Measurements from ENCODE around the gene GPR78.
"Not testable (repeated sequence)": the region's sequence is repeated elsewhere in the genome, so short reads cannot be mapped to it uniquely, and the experiment has no call there.

Gene GPR78

GRCh38 chr4:8558080-8558960, 21.9 kb upstream of the GPR78 start:
- Histone ChIP-seq H3K27ac (no peak overlapping the region), H3K4me3 (no peak overlapping the region)

DNA sequence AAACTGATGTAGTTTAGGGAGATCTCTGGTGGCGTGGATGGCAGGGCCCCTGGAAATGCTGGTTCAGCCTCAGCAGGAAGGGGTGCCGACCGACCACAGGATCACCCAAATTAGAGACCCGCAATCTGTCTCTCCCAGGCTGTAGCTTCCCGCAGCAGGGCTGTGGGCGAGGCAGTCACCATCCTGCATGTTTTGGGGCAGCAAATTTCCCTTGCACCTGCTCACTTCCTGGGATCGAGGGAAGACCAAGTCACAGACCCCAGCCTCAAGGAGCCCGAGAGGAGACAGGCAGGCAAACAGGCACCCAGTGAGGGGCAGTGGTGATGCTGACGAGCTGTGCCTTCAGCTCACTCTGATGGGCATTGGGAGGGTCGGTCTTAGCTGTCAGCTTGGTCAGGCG, 21.2 kb upstream of the GPR78 start:
- Histone ChIP-seq H3K27ac (no peak overlapping the region), H3K4me3 (no peak overlapping the region)

GRCh38 chr4:8559524-8560264, 20.5 kb upstream of the GPR78 start:
- Histone ChIP-seq H3K4me3 (no peak overlapping the region), H3K27ac (no peak overlapping the region)

GRCh38 chr4:8560265-8561047, 19.7 kb upstream of the GPR78 start:
- H3K27ac ChIP-seq = no peak overlapping the region

DNA sequence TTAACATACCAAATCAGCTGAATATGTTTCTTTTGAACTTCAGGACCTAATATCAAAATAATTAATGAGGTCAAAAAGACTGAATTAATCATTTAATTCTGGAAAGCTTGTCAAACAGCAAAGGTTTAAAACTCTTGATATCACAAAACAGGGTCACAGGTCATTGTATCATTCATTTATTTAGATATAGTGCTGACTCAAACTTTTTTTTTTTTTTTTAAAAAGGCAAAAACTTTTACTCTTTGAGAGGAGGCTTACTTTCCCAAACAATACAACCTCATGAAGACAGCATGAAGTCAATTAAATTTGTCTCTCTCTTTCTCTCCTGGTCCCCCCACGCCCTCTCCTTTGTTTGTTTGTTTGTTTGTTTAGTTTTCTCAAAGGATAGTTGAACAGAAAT, 15.6 kb upstream of the GPR78 start:
- no peak overlapping the region for H3K27ac ChIP-seq
- no peak overlapping the region for H3K4me3 ChIP-seq

More at GRCh38 chr4:8560265-8561047, 19.7 kb upstream of the GPR78 start:
- no peak overlapping the region for H3K4me3 ChIP-seq

- Histone ChIP-seq H3K27ac (no peak overlapping the region), H3K4me3 (no peak overlapping the region)
These were observed 12.0 kb upstream of the GPR78 start for GRCh38 chr4:8568068-8568668.

- no peak overlapping the region for H3K4me3 ChIP-seq
- no peak overlapping the region for H3K27ac ChIP-seq
These were observed 10.0 kb upstream of the GPR78 start for GRCh38 chr4:8570201-8570600.

- no peak overlapping the region for H3K27ac ChIP-seq
- no peak overlapping the region for H3K4me3 ChIP-seq
These were observed 8.2 kb upstream of the GPR78 start for GRCh38 chr4:8571702-8572685.

GRCh38 chr4:8573266-8573665, 6.9 kb upstream of the GPR78 start:
- Histone ChIP-seq H3K27ac (no peak overlapping the region), H3K4me3 (no peak overlapping the region)

DNA sequence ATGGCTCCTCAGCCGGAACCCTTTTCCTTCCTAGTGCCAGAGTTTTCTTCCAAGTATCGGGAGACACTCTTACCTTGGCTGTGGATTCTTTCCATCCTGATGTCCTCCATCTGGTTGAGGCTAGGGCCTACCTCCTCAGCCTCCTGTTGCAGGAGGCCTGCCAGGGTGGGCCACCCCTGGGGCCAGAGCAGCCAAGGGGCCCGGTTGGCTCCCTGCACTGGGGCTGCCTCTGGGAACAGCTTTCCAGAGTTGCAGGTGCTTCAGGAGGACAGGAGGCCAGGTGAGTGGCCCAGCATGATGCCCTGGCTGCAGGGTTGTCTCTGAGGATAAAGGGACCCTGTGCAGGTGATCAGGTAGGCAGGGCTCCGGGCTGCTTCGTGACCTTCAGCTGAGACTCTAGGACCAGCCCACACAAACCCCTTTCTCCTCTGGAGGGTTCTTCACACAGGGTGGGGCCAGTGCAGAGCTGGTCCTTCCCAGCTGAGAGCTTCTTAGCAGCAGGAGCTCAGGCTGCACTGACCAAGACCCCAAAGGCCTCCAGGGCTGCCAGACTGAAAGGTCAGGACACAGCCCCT, 5.3 kb upstream of the GPR78 start:
- Histone ChIP-seq H3K27ac (no peak overlapping the region), H3K4me3 (no peak overlapping the region)

DNA sequence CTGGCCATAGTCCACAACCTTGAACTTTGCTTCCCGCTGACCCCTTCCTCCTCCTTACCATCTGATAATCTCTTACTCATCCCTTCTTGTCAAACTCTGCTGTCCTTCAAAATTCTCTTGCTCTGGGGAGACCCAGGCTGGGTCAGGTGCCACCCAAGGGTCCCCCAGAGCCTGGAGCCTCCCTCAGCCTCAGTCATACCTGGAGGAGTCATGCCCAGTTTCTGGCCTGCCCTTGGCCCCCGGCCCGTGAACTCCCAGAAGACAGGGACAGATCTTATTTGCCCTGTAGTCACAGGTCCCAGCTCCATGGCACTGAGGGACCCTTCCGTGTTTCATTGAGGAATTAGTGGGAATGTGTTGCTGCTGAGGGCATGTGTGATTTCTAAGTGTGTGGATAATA, 4.7 kb upstream of the GPR78 start:
- no peak overlapping the region for H3K4me3 ChIP-seq

GRCh38 chr4:8576591-8576990, 3.6 kb upstream of the GPR78 start:
- not testable (repeated sequence) for H3K4me3 ChIP-seq

More for the DNA sequence above, 4.7 kb upstream of the GPR78 start:
- H3K27ac ChIP-seq = no peak overlapping the region

DNA sequence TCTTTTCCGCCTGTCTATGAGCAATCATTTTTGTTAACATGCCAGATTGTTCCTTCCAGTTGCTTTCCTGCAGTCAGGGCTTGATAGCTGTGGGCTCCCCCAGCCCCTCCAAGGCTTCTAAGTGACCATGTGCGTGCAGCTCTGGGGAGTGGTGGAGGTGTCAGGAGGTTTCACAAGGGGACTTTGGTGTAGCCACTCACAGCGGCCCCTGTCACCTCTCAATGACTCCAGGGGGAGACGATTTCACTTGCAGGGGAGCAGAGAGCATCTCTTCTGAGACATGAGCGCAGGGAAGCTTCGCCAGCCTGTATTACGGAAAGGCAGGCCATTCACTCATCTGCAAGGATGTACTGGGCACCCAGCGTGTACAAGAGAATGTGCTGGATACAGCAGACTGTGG, 3.1 kb upstream of the GPR78 start:
- H3K4me3 ChIP-seq = no peak overlapping the region

More at GRCh38 chr4:8576591-8576990, 3.6 kb upstream of the GPR78 start:
- not testable (repeated sequence) for H3K27ac ChIP-seq

DNA sequence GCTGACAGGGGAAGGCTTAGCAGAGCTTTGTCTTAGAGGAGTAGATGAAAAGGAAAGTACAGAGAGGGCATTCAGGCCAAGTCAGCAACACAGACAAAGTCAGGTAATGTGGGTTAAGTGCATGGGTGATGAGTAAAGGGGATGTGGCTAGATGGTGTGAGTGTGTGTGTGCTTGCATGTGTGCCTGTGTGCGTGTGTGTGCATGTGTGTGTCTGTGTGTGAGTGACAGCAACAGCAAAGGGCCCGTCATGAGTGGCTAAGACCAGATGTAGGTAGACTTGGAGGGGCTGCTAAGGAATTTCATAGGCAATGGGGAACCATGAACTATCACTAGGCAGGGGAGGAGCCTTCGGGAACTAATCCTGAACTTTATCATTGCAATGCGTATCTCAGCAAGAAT, 2.2 kb upstream of the GPR78 start:
- H3K4me3 ChIP-seq = no peak overlapping the region
- H3K27ac ChIP-seq = no peak overlapping the region

More for the DNA sequence above, 3.1 kb upstream of the GPR78 start:
- H3K27ac ChIP-seq = no peak overlapping the region

DNA sequence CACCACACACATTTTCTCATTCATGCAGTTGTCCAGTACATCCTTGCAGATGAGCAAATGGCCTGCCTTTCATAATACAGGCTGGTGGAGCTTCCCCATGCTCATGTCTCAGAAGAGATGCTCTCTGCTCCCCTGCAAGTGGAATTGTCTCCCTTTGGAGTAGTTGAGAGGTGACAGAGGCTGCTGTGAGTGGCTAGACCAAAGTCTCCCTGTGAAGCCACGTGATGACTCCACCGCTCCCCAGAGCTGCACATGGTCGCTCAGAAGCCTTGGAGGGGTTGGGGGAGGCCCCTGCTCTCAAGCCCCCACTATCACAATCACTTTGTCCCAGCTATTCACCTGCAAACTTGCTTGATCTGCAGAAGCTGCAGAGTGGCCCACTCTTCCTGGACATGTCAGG, 1.5 kb upstream of the GPR78 start:
- Histone ChIP-seq H3K4me3 (no peak overlapping the region), H3K27ac (no peak overlapping the region)

DNA sequence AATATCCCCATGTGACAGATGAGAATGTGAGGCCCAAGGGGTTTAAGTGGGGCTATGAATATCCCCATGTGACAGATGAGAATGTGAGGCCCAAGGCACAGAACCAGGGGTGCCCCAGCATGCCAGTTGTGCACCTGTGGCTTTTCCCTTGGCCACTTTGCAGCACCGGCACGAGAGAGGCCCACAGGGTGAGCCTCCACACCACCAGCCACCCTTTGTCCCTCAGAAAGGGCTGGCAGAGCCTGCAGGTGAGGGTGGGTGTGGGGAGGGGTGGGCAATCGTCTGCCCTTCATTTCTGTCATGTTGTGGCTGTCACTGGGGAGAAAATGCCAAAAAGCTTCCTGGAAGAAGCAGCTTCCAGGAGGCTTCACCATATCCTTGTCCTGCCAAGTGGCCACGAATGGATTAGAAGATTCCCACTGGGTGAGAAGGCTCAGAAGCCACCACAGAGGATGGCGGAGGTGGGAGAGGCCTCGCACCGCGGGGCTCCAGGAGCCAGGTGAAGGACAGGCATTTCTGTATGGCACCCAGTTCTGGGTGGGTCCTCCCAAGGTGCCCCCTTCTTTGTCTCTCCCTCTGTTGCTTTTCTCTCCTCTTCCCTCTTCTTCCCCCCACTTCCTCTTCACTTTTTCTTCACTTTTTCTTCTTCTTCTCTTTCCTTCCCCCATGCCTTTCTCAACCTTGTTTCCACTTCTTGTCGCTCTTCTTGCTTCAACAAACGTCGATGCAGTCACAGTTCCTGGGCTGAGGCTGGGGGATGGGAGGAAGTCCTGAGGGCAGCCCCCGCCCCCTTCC, 469 bp upstream of the GPR78 start:
- no peak overlapping the region for H3K4me3 ChIP-seq
- no peak overlapping the region for H3K27ac ChIP-seq

GRCh38 chr4:8581094-8581861, 1.1 kb downstream of the GPR78 start:
- Histone ChIP-seq H3K4me3 (peak overlapping the region in 1 of 7 experiments; percentile 18), H3K27ac (no peak overlapping the region)

Data from skin epidermis (tissue), 12 donors.